Liver (tissue), 9 donors: ENCODE results near the gene RTBDN. TPM values are rescaled to one million over a fixed set of nuclear protein-coding genes. Genes with fewer than 3 reads are reported as not detected.
A peak's percentile ranks its signal among the peaks of the same experiment; 100 is the strongest.

ENCODE experiments used
- DNase-seq: peaks from one replicate; pipeline ENCODE4 v3.0.0-alpha.2; 2017; ENCODE audit warnings: low spot score
- H3K27ac ChIP-seq, 2 donors: one replicate each; pipeline ENCODE4 v1.7.0; 2013; ENCODE audit warnings: inconsistent platforms in 2 of 2, low read length in 2 of 2, control low read depth in 1 of 2, low read depth in 1 of 2, mild to moderate bottlenecking in 1 of 2
- H3K27me3 ChIP-seq, 4 donors: one replicate each; pipeline versions ENCODE4 v1.6.1 to v1.7.0; 2013; ENCODE audit warnings: low read length in 3 of 4, inconsistent platforms in 1 of 4, mild to moderate bottlenecking in 1 of 4, moderate library complexity in 1 of 4; ENCODE audit not compliant: control insufficient read depth in 4 of 4, insufficient read depth in 4 of 4
- H3K36me3 ChIP-seq, 4 donors: one replicate each; pipeline versions ENCODE4 v1.6.1 to v1.7.0; 2013; ENCODE audit warnings: low read length in 3 of 4, mild to moderate bottlenecking in 3 of 4, low read depth in 1 of 4, moderate library complexity in 1 of 4; ENCODE audit not compliant: control insufficient read depth in 4 of 4, insufficient read depth in 3 of 4
- H3K4me1 ChIP-seq, 4 donors: one replicate each; pipeline versions ENCODE4 v1.6.1 to v1.7.0; 2013; ENCODE audit warnings: low read length in 3 of 4, mild to moderate bottlenecking in 3 of 4, moderate library complexity in 1 of 4; ENCODE audit not compliant: control insufficient read depth in 4 of 4, insufficient read depth in 4 of 4
- H3K4me3 ChIP-seq, 3 donors: one replicate each; pipeline versions ENCODE4 v1.6.1 to v1.7.0; 2013; ENCODE audit warnings: low read length in 3 of 3, control low read depth in 1 of 3, low read depth in 1 of 3, mild to moderate bottlenecking in 1 of 3
- H3K9ac ChIP-seq, 2 donors: one replicate each; pipeline ENCODE4 v1.7.0; 2013; ENCODE audit warnings: low read length in 2 of 2, mild to moderate bottlenecking in 2 of 2, moderate library complexity in 2 of 2, control low read depth in 1 of 2, low read depth in 1 of 2
- H3K9me3 ChIP-seq, 4 donors: one replicate each; pipeline versions ENCODE4 v1.6.1 to v1.7.0; 2013; ENCODE audit warnings: low read length in 3 of 4; ENCODE audit not compliant: control insufficient read depth in 4 of 4
- ATF3 ChIP-seq: IDR thresholded peaks from 2 replicates; pipeline ENCODE4 v1.6.1; 2016; ENCODE audit warnings: antibody characterized with exemption
- CTCF ChIP-seq: fragments of 150-350 bp; IDR thresholded peaks from 2 replicates; pipeline ENCODE4 v1.5.1; 2017; ENCODE audit warnings: improper control_type of control experiment, low read depth, low read length; ENCODE audit not compliant: missing input control
- EGR1 ChIP-seq, 2 donors: IDR thresholded peaks; 2 replicates each; pipeline ENCODE4 v1.6.1; 2016 to 2018; ENCODE audit warnings: antibody characterized with exemption in 2 of 2, low read depth in 2 of 2
- FOXA1 ChIP-seq: IDR thresholded peaks from 2 replicates; pipeline ENCODE4 v1.6.1; 2016; ENCODE audit warnings: antibody characterized with exemption
- GABPA ChIP-seq, 2 donors: IDR thresholded peaks in 1 of 2; conservative IDR thresholded peaks in 1 of 2; 2 replicates each; pipeline ENCODE4 v1.6.1; 2016; ENCODE audit warnings: antibody characterized with exemption in 2 of 2, mild to moderate bottlenecking in 1 of 2, moderate library complexity in 1 of 2
- HNF4A ChIP-seq, 2 donors: conservative IDR thresholded peaks; 2 replicates each; pipeline ENCODE4 v1.6.1; 2016; ENCODE audit warnings: antibody characterized with exemption in 2 of 2, mild to moderate bottlenecking in 2 of 2
- HNF4G ChIP-seq: IDR thresholded peaks from 2 replicates; pipeline ENCODE4 v1.6.1; 2016; ENCODE audit warnings: antibody characterized with exemption
- JUND ChIP-seq, 2 donors: IDR thresholded peaks; 2 replicates each; pipeline ENCODE4 v1.6.1; 2016; ENCODE audit warnings: antibody characterized with exemption in 2 of 2
- MAX ChIP-seq: IDR thresholded peaks from 2 replicates; pipeline ENCODE4 v1.6.1; 2016; ENCODE audit warnings: antibody characterized with exemption
- NR2F2 ChIP-seq: IDR thresholded peaks from 2 replicates; pipeline ENCODE4 v1.6.1; 2016; ENCODE audit warnings: antibody characterized with exemption
- RAD21 ChIP-seq, 2 donors: IDR thresholded peaks; 2 replicates each; pipeline ENCODE4 v1.6.1; 2016; ENCODE audit warnings: antibody characterized with exemption in 2 of 2, mild to moderate bottlenecking in 2 of 2
- REST ChIP-seq: IDR thresholded peaks from 2 replicates; pipeline ENCODE4 v1.6.1; 2016; ENCODE audit warnings: antibody characterized with exemption, mild to moderate bottlenecking
- RXRA ChIP-seq, 2 donors: IDR thresholded peaks; 2 replicates each; pipeline ENCODE4 v1.6.1; 2017 to 2018; ENCODE audit warnings: antibody characterized with exemption in 2 of 2, mild to moderate bottlenecking in 1 of 2
- SP1 ChIP-seq: IDR thresholded peaks from 2 replicates; pipeline ENCODE4 v1.6.1; 2018; ENCODE audit warnings: antibody characterized with exemption, mild to moderate bottlenecking
- TAF1 ChIP-seq: conservative IDR thresholded peaks from 2 replicates; pipeline ENCODE4 v1.6.1; 2016; ENCODE audit warnings: antibody characterized with exemption, mild to moderate bottlenecking
- YY1 ChIP-seq: IDR thresholded peaks from 2 replicates; pipeline ENCODE4 v1.6.1; 2016; ENCODE audit warnings: antibody characterized with exemption, mild to moderate bottlenecking
- WGBS: extraction: QIAGEN DNeasy Blood & Tissue Kit; methylation state at CpG from one replicate; pipeline ENCODE4 v1.1.7; 2013; 5-methylcytosine and 5-hydroxymethylcytosine counted together
- polyA plus RNA-seq, 2 donors: library from polyadenylated mRNA; stranded (reverse) in 1 of 2; unstranded in 1 of 2; fragments of 200-250 nt in 1 of 2; fragments of >200 nt in 1 of 2; fragmentation: Nextera tagmentation in 1 of 2; extraction: Ambion mirVana in 1 of 2; gene quantifications; one replicate each; pipeline versions ENCODE4 v1.2.1 to v1.2.3, GENCODE V29; 2013 to 2015
- total RNA-seq, 2 donors: library from RNA; depleted of rRNA; stranded (reverse); fragments of >200 nt; gene quantifications; one replicate each; pipeline ENCODE4 v1.2.3, GENCODE V29; 2014
- donor health status: healthy.
- donor health status: healthy.
- donor health status: healthy.
- donor health status: healthy.
- donor health status: healthy.

The RTBDN gene
- total and polyA plus RNA-seq, 4 donors: not detected

- WGBS: under 1% methylated on average over 56 of the region's 56 CpGs
- Histone ChIP-seq H3K4me1 (peaks cover 6 to 34% (median 21%) of the 10 kb centered on the region in 4 donors), H3K9ac (peak overlapping the region; percentile 53 to 97), H3K9me3 (no peaks in the 10 kb centered on the region), H3K36me3 (no peaks in the 10 kb centered on the region), H3K27me3 (no peaks in the 10 kb centered on the region), H3K4me3 (peak overlapping the region; percentile 58 to 82 (median 62)), H3K27ac (peak overlapping the region; percentile 98 to 99)
- TF ChIP-seq CTCF: no peak
- TF ChIP-seq NR2F2: peak; percentile 44
- TF ChIP-seq JUND (IDR thresholded peaks at IDR 0.05): no peak
- TF ChIP-seq MAX: peak; percentile 47
- TF ChIP-seq GABPA (IDR thresholded peaks at IDR 0.05 in 1 of 2, conservative IDR thresholded peaks at IDR 0.05 in 1 of 2): peak; percentile 60 to 83
- peak in 1 of 2 donors; percentile 19 for TF ChIP-seq RAD21 (IDR thresholded peaks at IDR 0.05)
- TF ChIP-seq EGR1 (IDR thresholded peaks at IDR 0.05; ENCODE audit: low read depth in 2 of 2): peak; percentile 30 to 38
- TF ChIP-seq RXRA (IDR thresholded peaks at IDR 0.05): peak in 1 of 2 donors; percentile 16
- peak; percentile 35 for TF ChIP-seq TAF1
- TF ChIP-seq HNF4G: peak; percentile 21
- peak; percentile 72 for TF ChIP-seq SP1
- TF ChIP-seq HNF4A (conservative IDR thresholded peaks at IDR 0.05): peak; percentile 16 to 28
- peak; percentile 71 for TF ChIP-seq YY1
- TF ChIP-seq FOXA1: no peak
- no peak for TF ChIP-seq ATF3
- DNase-seq: peak; percentile 94
Observed at GRCh38 chr19:12789904-12790619, 44.3 kb downstream of the RTBDN start.

- peaks cover 6 to 41% (median 21%) of the 10 kb centered on the region in 4 donors for H3K4me1 ChIP-seq
- no peaks in the 10 kb centered on the region for H3K27me3 ChIP-seq
- H3K36me3 ChIP-seq: no peaks in the 10 kb centered on the region
- 2% methylated on average over 46 of the region's 46 CpGs for WGBS
- TF ChIP-seq GABPA (IDR thresholded peaks at IDR 0.05 in 1 of 2, conservative IDR thresholded peaks at IDR 0.05 in 1 of 2) (no peak), HNF4A (conservative IDR thresholded peaks at IDR 0.05) (peak in 1 of 2 donors; percentile 14), EGR1 (IDR thresholded peaks at IDR 0.05; ENCODE audit: low read depth in 2 of 2) (peak in 1 of 2 donors; percentile 1), REST (peak; percentile 12)
- peak overlapping the region; percentile 98 to 99 for H3K27ac ChIP-seq
- H3K9ac ChIP-seq: peak overlapping the region; percentile 75 to 96
- peak overlapping the region; percentile 58 to 66 (median 59) for H3K4me3 ChIP-seq
- no peaks in the 10 kb centered on the region for H3K9me3 ChIP-seq
- no peak for DNase-seq
Observed at GRCh38 chr19:12789098-12789903, 45.1 kb downstream of the RTBDN start.
